GM21390 (cell line): Measurements from ENCODE around the gene MMS19.
"Not testable (repeated sequence)": the region's sequence is repeated elsewhere in the genome, so short reads cannot be mapped to it uniquely, and the experiment has no call there.

ENCODE experiments used
- ATAC-seq: cut with Tn5 transposase; IDR thresholded peaks from one replicate; pipeline ENCODE4 v1.9.1; 2021; ENCODE audit not compliant: unreplicated experiment

MMS19 gene

DNA sequence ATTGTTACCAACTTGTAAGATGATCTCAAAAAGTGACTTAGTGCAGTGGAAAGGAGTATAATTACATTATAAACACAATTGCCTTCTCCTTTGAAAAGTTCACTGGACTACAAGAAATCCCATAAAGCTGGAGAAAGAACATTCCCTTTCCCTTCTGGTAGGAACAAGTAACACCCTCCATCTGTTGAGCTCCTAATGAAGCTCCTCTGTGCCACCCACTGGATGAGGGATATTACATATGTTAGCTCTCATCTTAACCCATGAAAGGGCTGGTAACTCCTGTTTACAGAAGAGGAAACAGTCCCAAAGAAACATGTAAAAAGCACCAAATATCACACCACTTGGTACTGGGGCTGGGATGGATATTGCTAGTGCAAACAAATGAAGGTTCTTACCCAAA, 64.2 kb downstream of the MMS19 start:
- no peak for ATAC-seq

DNA sequence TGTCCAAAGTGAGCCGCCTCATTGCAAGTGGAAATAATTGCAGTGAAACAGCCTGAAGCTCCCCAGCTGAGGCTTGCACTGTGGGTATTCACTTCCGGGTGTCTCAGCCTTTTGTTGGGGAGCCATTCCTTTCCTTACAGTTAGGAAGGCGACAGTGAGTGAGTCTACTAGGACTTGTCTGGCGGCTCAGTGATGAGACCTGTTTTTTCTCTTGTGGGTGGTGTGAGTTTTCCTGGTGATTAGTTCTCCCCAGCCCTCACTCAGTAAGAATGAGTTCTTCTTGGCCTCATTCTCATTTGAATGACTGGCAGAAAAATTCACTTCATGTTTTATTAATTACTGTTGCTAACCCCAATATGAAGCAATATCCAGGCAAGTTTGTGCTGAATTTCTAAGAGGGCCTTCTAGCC, 69.6 kb downstream of the MMS19 start:
- ATAC-seq = no peak

DNA sequence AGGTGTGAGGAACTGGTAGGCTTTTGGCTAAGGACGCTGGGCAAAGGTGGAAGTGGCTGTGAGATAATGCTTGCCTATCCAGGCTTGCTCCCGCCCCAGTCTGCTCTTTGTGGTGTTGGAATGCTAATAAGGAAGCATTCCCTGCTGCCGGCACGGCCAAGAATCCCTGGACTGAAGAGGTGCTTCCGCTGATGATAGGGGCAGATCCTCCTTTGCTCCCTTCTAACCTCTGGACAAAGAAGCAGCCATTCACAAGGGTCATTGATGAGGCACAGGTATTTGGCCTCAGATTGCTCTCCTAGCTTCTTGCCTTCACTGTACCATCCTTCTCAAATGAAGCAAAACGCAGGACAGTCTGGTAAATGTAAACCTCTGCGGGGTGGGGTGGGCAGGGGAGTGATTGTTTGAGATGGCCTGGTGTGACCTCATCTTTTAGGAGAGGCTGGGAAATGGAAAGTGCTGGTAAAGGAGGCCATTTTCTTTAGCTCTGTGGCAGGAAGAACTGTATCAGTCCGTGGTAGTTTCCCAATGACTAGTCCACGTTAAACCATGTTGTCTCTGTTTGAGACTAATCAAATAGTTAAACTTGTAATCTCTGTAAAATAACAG, 70.5 kb downstream of the MMS19 start:
- ATAC-seq = no peak

DNA sequence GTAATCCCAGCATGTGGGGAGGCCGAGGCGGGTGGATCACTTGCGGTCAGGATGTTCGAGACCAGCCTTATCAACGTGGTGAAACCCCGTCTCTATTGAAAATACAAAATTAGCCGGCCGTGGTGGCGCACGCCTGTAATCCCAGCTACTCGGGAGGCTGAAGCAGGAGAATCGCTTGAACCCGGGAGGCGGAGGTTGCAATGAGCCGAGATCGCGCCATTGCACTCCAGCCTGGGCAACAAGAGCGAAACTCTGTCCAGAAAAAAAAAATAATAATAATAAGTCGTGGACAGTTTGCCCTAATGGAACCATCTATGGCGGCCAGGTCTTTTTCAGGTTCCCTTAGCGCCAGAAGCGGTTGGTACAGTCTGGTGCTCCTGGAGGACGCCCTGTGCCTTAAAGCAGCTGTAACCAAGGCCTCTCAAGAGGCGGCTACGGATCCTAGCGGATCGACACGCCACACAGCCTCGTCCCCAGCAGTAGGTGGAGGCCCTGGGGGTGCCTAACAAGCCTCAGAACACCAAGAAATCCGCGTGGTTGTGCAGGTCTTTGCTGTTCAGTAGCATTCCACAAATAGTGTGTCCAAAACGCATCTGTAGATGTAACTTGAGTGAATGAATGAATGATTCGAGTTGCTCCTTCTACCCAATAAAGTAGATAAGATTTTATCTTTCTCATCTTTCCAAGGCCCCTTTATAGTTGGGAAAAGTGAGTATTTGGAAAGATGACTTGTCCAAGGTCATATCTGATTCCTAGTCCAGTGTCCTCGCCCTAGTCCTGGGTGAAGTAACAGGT, 71.2 kb downstream of the MMS19 start:
- no peak for ATAC-seq

DNA sequence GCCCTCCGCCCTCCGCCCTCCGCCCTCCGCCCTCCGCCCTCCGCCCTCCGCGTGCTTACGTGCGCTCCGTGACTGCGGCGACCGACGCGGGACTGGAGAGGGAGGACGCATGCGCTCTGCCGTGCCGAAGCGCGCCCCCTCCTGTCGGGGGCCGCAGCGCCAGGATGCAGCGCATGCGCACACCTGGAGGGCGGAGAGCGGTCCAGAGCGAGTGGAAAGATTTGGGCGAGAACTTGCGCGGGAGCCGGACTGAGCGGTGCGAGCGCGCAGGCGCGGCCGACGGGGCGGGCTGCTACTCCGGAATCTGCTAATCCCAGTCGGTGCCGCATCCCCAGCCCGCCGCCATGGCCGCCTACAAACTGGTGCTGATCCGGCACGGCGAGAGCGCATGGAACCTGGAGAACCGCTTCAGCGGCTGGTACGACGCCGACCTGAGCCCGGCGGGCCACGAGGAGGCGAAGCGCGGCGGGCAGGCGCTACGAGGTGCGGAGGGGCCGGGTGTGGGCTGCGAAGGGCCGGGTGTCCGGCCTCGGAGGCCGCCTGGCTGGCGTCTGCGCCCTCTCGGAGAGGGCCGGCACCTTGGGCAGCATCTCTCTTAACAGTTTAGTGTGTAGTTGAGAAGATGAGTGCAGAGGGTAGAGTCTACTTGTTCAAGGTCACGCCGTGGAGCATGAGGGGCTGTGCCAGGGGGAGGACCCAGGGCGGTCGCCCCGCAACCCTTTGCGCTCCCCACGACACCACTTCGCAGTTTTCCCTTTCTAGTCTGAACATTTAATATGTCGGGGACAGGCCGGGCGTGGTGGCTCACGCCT, 72.1 kb downstream of the MMS19 start, which contains the start of gene PGAM1:
PGAM1 (plus strand) TSS at position 228 of the 812 bp plus-strand sequence; CDS start at position 345, 117 bp downstream.
- peak; percentile 82 for ATAC-seq

DNA sequence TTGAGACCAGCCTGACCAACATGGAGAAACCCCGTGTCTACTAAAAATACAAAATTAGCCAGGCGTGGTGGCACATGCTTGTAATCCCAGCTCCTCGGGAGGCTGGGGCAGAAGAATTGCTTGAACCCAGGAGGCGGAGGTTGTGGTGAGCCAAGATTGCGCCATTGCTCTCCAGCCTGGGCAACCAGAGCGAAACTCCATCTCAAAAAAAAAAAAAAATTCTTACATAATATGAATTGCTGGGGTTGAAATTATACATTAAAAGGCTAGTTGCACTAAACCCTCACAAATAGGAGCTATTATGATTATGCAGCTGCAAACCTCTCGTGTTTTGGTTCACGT, 74.5 kb downstream of the MMS19 start:
- not testable (repeated sequence) for ATAC-seq

DNA sequence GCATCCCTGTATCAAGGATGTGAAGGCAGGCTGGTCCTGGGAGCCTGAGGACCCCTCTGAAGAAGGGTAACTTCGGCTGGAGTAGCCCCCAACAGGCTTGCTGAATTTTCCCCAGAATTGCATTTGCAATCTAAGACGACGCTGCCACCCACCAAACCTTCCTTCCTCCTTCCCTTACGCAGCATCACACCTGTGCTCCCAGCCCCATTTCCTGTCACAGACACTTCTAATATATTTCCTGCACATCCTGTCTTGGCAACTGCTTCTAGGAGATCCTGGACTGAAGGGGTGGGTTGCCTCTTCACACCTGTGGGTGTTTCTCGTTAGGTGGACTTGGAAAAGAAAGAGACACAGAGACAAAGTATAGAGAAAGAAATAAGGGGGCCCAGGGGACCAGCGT, 81.7 kb downstream of the MMS19 start:
- ATAC-seq = no peak

DNA sequence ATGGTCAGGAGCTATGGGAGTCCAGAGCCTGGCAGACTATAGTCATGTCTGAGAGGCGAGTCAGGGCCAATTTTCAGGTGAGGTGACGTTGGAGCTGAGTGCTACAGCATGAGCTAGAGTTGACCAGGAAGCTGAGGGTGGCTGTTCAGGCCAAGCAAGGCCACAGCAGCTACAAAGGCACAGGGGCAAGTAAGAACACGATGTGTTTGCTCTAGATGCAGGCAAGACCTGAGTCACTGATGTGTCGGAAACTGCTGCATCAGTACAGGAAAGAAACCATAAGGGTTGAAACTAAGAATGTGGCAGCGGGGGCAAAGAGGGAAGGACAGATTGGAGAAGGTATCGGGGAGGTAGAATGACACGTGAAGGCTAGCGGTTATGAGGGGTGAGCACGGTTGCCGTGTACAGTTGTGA, 85.3 kb downstream of the MMS19 start:
- no peak for ATAC-seq

DNA sequence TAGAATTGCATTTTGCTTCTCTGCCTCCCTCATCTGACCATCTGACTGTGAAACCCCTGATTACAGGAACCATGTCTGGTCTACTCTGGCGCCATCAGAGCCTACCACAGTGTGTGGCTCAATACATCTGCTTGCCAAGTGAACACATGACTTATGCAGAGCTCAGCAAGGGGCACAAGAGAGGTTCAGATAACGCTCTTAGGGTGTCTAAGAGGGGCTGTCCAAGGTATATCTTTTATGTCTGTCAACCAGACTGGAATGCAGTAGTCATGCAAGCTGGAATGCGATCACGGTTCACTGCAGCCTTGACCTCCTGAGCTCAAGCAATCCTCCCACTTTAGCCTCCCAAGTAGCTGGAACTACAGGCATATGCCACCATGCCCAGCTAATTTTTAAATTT, 86.8 kb downstream of the MMS19 start:
- ATAC-seq = no peak

DNA sequence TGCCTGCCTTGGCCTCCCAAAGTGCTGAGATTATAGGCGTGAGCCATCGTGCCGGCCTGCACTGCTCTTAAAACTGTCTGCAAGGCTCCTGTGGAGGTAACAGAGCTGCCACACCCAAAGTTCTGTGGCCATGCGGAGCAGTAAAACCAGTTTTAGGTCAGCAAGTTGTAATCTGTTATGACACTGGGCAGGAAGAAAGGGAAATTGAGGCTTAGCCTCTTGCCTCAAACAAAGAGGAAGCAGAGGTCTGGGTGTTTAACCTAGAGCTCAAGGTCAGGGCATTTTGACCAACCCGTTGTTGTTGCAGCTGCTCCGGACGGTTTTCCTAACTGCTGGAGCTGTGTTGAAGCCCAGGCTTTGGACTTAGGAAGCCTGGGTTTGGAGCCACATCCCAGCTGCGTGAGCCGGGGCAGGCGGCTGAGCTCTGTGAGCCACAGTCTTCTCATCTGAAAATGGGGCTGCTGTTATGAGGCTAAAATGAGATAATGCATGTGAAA, 89.7 kb downstream of the MMS19 start:
- no peak for ATAC-seq
